Measurements from ENCODE around the gene LPP. TPM values are rescaled to one million over a fixed set of nuclear protein-coding genes. Genes with fewer than 3 reads are reported as not detected.

LPP gene
- total RNA-seq, 4 donors from 2014 or later, result 45.9 to 81.1 (median 63.0) TPM

DNA sequence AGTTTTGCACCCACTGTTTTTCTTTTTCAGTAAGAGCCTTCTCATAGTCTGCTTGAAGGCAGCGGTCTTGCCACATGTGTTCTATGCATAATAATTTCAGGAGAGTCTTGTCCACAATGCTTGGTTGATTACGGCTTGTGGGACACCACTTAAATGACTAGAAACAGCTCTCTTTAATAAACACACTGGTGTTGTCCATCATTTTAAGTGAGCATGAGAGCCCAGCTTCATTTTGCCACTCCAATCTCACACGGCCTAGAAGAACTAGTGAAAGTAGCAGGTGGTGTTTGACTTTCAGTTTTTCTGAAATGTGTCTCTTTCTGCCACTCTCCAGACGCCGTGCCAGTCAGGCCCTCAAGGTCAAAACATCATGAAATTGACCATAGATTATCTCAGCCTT is 292.1 kb downstream of the LPP start:
- intact Hi-C loops (cut with DNase I; ENCODE audit: low total_unique reads), result no loop called here
- WGBS, 2 donors, result 90 to 92% methylated on average over 5 of the region's 5 CpGs
- H3K4me3 ChIP-seq (ENCODE audit: low read depth, poor library complexity, severe bottlenecking), result no peak overlapping the region
- TF ChIP-seq POLR2A (IDR thresholded peaks at IDR 0.05), result no peak
- TF ChIP-seq, protein P1, sequence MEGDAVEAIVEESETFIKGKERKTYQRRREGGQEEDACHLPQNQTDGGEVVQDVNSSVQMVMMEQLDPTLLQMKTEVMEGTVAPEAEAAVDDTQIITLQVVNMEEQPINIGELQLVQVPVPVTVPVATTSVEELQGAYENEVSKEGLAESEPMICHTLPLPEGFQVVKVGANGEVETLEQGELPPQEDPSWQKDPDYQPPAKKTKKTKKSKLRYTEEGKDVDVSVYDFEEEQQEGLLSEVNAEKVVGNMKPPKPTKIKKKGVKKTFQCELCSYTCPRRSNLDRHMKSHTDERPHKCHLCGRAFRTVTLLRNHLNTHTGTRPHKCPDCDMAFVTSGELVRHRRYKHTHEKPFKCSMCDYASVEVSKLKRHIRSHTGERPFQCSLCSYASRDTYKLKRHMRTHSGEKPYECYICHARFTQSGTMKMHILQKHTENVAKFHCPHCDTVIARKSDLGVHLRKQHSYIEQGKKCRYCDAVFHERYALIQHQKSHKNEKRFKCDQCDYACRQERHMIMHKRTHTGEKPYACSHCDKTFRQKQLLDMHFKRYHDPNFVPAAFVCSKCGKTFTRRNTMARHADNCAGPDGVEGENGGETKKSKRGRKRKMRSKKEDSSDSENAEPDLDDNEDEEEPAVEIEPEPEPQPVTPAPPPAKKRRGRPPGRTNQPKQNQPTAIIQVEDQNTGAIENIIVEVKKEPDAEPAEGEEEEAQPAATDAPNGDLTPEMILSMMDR (IDR thresholded peaks at IDR 0.05), result no peak
- DNase-seq (ENCODE audit: low spot score in 2 of 2), result no peak

DNA sequence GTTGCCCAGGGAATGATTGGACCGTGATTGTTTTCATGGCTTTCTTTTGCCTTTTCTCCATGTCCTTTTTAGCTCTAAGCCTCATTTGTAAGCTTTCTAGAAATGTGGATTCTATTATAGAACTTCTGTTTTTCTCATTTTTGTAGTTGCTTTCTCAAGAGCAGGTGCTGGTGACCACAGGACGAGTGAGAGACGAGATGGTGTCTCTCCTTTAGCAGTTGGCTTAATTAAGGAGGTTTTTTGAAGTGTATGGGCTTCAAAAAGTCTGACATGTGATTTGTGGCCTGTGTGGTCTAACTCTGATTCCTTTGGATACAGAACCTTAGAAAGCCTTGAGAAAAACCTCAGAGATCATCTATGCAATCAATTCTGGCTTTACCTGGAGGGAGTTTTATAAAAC is 292.8 kb downstream of the LPP start:
- no peak for DNase-seq (ENCODE audit: low spot score in 2 of 2)
- intact Hi-C loops (cut with DNase I; ENCODE audit: low total_unique reads), result no loop called here
- WGBS, 2 donors, result 80 to 82% methylated on average over 3 of the region's 3 CpGs
- TF ChIP-seq, protein P1 (IDR thresholded peaks at IDR 0.05), result no peak
- no peak for TF ChIP-seq POLR2A (IDR thresholded peaks at IDR 0.05)
- no peak overlapping the region for H3K4me3 ChIP-seq (ENCODE audit: low read depth, poor library complexity, severe bottlenecking)

DNA sequence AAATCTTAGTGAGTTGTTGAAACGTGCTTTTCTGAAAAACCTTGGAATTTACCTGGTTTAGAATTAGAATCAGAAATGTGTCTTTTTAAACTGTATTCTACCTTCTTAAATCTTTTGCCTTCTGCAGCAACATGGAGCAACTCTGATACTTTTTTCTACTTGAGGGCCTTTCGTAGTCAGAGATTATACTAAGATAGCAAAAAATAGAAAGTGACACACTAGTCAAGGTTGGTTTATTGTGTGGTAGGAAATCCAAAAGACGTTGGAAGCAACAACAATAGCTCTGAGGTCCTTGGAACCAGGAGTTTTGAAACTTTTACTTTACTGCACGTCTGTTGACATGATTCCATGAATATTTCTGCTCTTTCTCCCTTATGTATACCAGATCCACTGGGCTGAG is 294.9 kb downstream of the LPP start:
- WGBS, 2 donors, result 89 to 90% methylated on average over 4 of the region's 4 CpGs
- no peak overlapping the region for H3K4me3 ChIP-seq (ENCODE audit: low read depth, poor library complexity, severe bottlenecking)
- no peak for DNase-seq (ENCODE audit: low spot score in 2 of 2)
- no peak for TF ChIP-seq POLR2A (IDR thresholded peaks at IDR 0.05)
- TF ChIP-seq, protein P1 (IDR thresholded peaks at IDR 0.05), result no peak
- intact Hi-C loops (cut with DNase I; ENCODE audit: low total_unique reads), result no loop called here

DNA sequence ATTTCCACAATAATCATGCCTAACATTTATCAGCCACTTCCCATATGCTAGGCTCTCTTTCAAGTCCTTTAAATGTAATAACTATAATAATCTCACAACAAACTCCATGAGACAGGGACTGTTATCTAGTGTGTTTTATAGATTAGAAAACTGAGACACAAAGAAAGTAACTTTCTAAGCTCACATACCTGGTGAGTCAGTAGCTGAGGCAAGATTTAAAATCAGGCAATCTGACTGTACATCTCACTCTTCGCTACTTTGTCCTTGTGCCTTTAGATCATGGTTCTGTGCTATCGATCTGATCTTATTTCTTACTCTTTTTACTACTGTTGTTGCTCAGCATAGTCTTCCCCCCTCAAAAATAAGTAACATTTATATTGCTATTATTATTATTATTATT is 295.5 kb downstream of the LPP start:
- no peak overlapping the region for H3K4me3 ChIP-seq (ENCODE audit: low read depth, poor library complexity, severe bottlenecking)
- intact Hi-C loops (cut with DNase I; ENCODE audit: low total_unique reads), result no loop called here
- WGBS, 2 donors, result 98 to 100% methylated on average over 2 of the region's 2 CpGs
- no peak for DNase-seq (ENCODE audit: low spot score in 2 of 2)
- TF ChIP-seq, protein P1 (IDR thresholded peaks at IDR 0.05), result no peak
- TF ChIP-seq POLR2A (IDR thresholded peaks at IDR 0.05), result no peak

DNA sequence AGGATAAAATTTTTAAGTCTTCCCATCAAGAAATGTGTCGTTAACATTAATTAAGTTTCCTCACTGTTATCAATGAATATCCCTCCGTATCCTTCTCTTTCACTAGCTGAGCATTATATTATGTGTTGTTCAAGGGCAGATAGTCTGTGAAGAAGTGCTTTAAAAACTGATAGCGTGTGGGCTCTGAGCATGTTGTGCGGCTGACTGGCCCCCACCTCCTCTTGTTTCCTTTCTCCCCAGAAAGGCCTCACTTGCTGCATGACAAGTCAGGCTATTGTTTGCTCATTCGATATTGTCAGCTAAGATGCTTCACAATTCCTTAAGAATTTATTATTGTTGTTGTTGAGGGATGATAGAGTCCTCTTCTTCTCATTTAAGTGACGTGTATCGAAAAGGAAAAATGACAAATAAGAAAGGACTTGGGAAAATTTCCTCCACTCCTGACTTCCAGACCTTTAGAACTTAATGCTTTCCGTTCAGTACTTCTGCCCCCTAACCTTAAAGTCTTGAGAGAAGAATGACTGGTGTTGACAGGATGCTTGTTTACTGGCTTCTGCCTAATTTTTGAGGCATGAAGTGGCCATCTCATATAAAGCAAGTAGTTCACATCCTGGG is 298.3 kb downstream of the LPP start:
- no peak for TF ChIP-seq POLR2A (IDR thresholded peaks at IDR 0.05)
- TF ChIP-seq, protein P1 (IDR thresholded peaks at IDR 0.05), result no peak
- intact Hi-C loops (cut with DNase I; ENCODE audit: low total_unique reads), result no loop called here
- H3K4me3 ChIP-seq (ENCODE audit: low read depth, poor library complexity, severe bottlenecking), result no peak overlapping the region
- no peak for DNase-seq (ENCODE audit: low spot score in 2 of 2)
- 94 to 95% methylated on average over 8 of the region's 8 CpGs for WGBS, 2 donors
